RPMI7951 (cell line): ENCODE results near the gene ZNF469. TPM values are rescaled to one million over a fixed set of nuclear protein-coding genes. Genes with fewer than 3 reads are reported as not detected.

Experiments used
- DNase-seq: peaks from one replicate; pipeline ENCODE4 v3.0.0-alpha.2; 2012; ENCODE audit warnings: low read depth
- total RNA-seq: library from RNA; depleted of rRNA; stranded (reverse); fragments of >200 nt; shearing (Covaris generic); gene quantifications from 2 replicates; pipeline ENCODE4 v1.2.3, GENCODE V29; 2014; rRNA removed

ZNF469 gene
- total RNA-seq, 1 experiment from 2014 or later, result 0.12 TPM

DNA sequence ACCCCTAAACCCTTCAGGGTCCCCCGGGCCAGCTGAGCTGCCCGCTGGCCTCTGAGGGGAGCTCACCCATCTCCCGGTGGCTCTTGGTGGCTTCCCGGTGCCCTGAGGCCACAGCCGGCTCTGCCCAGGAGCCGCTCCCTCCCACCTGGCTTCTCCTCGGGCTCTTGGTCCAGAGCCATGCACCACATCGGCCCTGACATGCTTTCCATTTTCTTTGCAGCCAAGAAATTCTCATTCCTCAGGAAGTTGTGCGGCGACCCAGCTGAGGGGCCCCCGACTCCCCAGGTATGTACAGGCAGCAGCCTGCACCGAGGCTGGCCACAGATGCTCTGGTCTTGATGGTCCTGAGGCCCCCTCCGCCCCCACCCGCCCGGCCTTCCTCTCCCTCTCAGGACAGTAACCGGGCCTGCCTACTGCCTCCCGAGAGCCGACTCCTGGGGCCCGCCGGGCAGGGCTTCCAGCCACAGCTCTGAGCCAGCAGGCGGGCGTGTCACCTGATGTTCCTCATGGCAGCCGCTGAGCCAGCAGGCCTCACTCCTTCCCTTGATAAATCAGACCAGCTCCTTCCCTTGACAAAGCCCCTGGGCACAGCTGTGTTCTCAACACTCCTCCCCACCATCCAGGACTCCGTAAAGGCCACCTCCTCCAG is 42.0 kb downstream of the ZNF469 start:
- DNase-seq, result no peak

DNA sequence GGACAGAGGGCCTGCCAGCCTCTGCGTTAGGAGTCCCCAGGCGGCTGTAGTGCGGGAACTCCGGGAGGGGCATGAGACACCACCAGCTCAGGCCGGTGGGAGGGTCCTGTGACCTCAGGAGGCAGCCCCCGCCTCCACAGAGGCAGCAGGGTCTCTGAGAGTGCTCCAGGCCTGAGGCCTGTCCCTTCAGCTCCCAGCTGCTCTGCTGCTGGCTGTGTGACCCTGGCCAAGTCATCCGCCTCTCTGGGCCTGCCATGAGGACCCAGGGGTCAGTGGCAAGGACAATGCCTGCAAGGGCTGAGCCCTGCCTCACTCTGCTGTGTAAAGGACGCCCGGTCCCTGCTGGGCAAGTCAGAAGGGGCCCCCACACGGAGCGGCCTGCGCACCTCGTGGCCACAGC is 43.3 kb downstream of the ZNF469 start:
- no peak for DNase-seq

DNA sequence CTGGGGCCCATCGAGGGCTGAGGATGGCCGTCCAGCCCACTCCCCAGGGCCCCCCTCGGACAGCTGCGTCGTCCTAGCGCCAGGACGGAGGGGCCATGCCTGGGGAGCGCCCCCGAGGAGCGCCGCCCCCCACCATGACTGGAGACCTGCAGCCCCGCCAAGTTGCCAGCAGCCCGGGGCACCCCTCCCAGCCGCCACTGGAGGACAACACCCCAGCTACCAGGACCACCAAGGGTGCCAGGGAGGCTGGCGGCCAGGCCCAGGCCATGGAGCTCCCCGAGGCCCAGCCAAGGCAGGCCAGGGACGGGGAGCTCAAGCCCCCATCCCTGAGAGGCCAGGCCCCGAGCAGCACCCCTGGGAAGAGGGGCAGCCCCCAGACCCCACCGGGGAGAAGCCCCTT is 44.6 kb downstream of the ZNF469 start:
- DNase-seq, result no peak

- no peak for DNase-seq
Observed at GRCh38 chr16:88428156-88428555, 45.4 kb downstream of the ZNF469 start.

DNA sequence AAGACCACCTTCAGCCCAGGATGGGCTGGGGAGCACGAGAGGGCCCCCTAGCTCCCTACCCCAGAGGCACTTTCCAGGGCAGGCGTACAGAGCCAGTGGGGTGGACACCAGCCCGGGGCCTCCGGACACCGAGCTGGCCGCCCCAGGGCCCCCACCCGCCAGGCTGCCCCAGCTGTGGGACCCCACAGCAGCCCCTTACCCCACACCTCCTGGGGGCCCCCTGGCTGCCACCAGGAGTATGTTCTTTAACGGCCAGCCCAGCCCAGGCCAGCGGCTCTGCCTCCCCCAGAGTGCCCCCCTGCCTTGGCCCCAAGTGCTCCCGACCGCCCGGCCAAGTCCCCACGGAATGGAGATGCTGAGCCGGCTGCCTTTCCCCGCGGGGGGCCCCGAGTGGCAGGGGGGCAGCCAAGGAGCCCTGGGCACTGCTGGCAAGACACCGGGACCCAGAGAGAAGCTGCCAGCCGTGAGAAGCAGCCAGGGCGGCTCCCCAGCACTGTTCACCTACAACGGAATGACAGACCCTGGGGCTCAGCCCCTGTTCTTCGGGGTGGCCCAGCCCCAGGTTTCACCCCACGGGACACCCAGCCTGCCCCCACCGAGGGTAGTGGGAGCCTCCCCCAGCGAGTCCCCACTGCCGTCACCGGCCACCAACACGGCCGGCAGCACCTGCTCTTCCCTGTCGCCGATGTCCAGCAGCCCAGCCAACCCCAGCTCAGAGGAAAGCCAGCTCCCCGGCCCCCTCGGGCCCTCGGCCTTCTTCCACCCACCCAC is 46.0 kb downstream of the ZNF469 start:
- no peak for DNase-seq

- DNase-seq, result no peak
Observed at GRCh38 chr16:88429387-88430184, 46.8 kb downstream of the ZNF469 start.

DNA sequence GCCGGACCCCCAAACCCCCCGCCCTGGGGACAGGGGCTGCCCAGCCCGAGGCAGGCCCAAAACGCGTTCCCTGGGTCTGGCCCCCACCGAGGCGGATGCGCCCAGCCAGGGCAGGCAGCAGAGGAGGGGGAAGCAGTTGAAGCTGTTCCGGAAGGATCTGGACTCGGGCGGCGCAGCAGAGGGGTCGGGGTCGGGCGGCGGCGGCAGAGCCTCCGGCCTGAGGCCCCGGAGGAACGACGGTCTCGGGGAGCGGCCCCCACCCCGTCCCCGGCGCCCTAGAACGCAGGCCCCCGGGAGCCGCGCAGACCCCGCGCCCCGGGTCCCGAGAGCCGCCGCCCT is 47.4 kb downstream of the ZNF469 start:
- no peak for DNase-seq

DNA sequence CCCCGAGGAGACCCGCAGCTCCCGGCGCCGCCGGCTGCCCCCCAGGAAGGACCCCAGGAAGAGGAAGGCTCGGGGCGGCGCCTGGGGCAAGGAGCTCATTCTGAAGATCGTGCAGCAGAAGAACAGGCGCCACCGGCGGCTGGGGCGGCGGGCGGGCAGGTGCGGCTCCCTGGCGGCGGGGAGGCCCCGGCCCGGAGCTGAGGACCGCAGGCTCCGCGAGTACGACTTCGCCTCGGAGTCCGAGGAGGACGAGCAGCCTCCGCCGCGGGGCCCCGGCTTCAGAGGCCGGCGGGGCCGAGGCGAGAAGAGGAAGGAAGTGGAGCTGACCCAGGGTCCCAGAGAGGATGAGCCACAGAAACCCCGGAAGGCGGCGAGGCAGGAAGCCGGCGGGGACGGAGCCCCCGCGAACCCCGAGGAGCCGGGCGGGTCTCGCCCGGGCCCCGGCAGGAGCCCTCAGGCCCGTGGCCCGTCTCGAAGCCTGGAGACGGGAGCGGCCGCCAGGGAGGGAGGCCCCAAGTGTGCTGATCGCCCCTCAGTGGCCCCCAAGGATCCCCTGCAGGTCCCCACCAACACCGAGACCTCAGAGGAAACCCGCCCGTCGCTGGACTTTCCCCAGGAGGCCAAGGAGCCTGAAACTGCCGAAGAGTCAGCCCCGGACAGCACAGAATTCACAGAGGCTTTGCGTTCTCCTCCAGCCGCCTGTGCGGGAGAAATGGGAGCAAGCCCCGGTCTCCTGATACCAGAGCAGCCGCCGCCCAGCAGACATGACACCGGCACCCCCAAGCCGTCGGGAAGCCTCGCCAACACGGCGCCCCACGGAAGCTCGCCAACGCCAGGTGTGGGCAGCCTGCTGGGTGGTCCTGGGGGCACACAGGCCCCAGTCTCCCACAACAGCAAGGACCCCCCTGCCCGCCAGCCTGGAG is 48.0 kb downstream of the ZNF469 start:
- no peak for DNase-seq

DNA sequence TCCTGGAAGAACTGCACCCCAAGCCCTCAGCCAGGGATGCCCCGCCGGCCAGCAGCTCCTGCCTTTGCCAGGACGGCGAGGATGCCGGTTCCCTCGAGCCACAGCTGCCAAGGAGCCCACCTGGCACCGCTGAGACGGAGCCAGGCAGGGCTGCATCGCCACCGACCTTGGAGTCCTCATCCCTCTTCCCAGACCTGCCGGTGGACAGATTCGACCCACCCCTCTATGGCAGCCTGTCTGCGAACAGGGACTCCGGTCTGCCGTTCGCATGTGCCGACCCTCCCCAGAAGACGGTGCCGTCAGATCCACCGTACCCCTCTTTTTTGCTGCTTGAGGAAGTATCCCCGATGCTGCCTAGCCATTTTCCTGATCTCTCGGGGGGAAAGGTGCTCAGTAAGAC is 48.9 kb downstream of the ZNF469 start:
- no peak for DNase-seq

DNA sequence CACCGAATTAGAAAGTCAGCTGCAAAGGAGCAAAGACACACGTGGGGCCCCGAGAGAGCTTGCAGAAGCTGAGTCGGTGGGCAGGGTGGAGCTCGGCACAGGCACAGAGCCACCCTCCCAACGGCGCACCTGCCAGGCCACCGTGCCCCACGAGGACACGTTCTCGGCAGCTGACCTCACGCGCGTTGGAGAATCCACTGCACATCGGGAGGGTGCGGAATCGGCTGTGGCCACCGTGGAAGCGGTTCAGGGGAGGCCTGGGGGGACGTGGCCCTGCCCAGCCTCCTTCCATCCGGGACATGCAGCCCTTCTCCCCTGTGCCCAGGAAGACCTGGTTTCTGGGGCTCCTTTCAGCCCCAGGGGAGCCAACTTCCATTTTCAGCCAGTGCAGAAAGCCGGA is 49.4 kb downstream of the ZNF469 start:
- no peak for DNase-seq

Other genes with a start within 250 kb of the ZNF469 start
- gene ZFPM1, start 70.3 kb downstream of the ZNF469 start, total RNA-seq, result 0.88 and 1.1 TPM in 2 replicates
- 6.4 and 7.9 TPM in 2 replicates for gene ZC3H18, start 187.4 kb downstream of the ZNF469 start, total RNA-seq